ENCODE measurements around the gene ACADM.
"Not testable (repeated sequence)": the region's sequence is repeated elsewhere in the genome, so short reads cannot be mapped to it uniquely, and the experiment has no call there.

Gene ACADM

GRCh38 chr1:75742047-75742625 lies 17.6 kb downstream of the ACADM start:
- no peak for DNase-seq

- DNase-seq, result no peak
Observed at GRCh38 chr1:75745276-75745675, 20.8 kb downstream of the ACADM start.

GRCh38 chr1:75757210-75757609 lies 32.7 kb downstream of the ACADM start:
- DNase-seq, result not testable (repeated sequence)

GRCh38 chr1:75758543-75758942 lies 34.0 kb downstream of the ACADM start:
- DNase-seq, result not testable (repeated sequence)

GRCh38 chr1:75764057-75764655 lies 39.6 kb downstream of the ACADM start:
- no peak for DNase-seq

GRCh38 chr1:75765697-75766355 lies 41.3 kb downstream of the ACADM start:
- DNase-seq, result peak; percentile 85

- peak; percentile 21 for DNase-seq
Observed at GRCh38 chr1:75768016-75768415, 43.5 kb downstream of the ACADM start.

- DNase-seq, result no peak
Observed at GRCh38 chr1:75770761-75771160, 46.3 kb downstream of the ACADM start.

GRCh38 chr1:75771978-75772377 lies 47.5 kb downstream of the ACADM start:
- no peak for DNase-seq

- DNase-seq, result not testable (repeated sequence)
Observed at GRCh38 chr1:75777812-75778211, 53.3 kb downstream of the ACADM start.

- DNase-seq, result not testable (repeated sequence)
Observed at GRCh38 chr1:75778694-75779093, 54.2 kb downstream of the ACADM start.

GRCh38 chr1:75780183-75780582 lies 55.7 kb downstream of the ACADM start:
- not testable (repeated sequence) for DNase-seq

GRCh38 chr1:75783920-75784319 lies 59.4 kb downstream of the ACADM start:
- DNase-seq, result not testable (repeated sequence)

- DNase-seq, result no peak
Observed at GRCh38 chr1:75785320-75785982, 60.9 kb downstream of the ACADM start.

- DNase-seq, result peak; percentile 95
Observed at GRCh38 chr1:75785983-75786853, 61.7 kb downstream of the ACADM start, which contains the start of gene RABGGTB. RABGGTB (plus strand) TSS chr1:75786256; CDS start chr1:75786272, 16 bp downstream.

GRCh38 chr1:75786901-75787493 lies 62.5 kb downstream of the ACADM start:
- DNase-seq, result no peak

- DNase-seq, result no peak
Observed at GRCh38 chr1:75787524-75787923, 63.0 kb downstream of the ACADM start.

GRCh38 chr1:75789988-75790387 lies 65.5 kb downstream of the ACADM start:
- DNase-seq, result no peak

- no peak for DNase-seq
Observed at GRCh38 chr1:75791022-75791421, 66.5 kb downstream of the ACADM start.

GRCh38 chr1:75792091-75792490 lies 67.6 kb downstream of the ACADM start:
- no peak for DNase-seq

- no peak for DNase-seq
Observed at GRCh38 chr1:75794382-75794781, 69.9 kb downstream of the ACADM start.

- no peak for DNase-seq
Observed at GRCh38 chr1:75795703-75796193, 71.2 kb downstream of the ACADM start.
